Measurements from ENCODE around the gene CEL.

The CEL gene

DNA sequence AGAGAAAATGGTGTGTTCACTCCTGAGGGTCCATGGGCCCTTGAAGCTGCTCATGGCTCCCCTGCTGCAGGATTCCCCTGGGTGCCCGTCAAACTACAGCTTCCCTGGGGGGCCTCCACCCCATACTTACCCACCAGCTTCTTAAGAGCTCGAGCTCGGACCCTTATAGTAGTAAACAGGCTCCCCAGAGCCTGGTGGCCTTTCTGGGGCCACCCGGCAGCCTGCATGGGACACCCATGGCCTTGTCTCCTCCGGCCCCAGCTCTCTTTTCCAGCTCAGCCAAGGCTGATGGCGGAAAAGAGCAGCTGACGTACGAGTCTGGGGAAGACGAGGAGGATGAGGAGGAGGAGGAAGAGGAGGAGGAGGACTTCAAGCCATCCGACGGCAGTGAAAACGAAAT, 4.2 kb upstream of the CEL start:
- H3K56ac ChIP-seq (ENCODE audit: low read length), result no peak overlapping the region
- H3K79me1 ChIP-seq (ENCODE audit: low read length), result no peaks in the 10 kb centered on the region
- H3K27me3 ChIP-seq (ENCODE audit: insufficient read depth, low read length, poor library complexity), result no peaks in the 10 kb centered on the region
- peaks cover 12% of the 10 kb centered on the region for H3K4me1 ChIP-seq (ENCODE audit: control insufficient read depth, low read depth, low read length)
- H2BK15ac ChIP-seq (replicated peaks; ENCODE audit: low read depth), result no peak overlapping the region
- H2BK5ac ChIP-seq (ENCODE audit: low read length), result no peak overlapping the region
- no peaks in the 10 kb centered on the region for H3K79me2 ChIP-seq (ENCODE audit: control insufficient read depth, insufficient read depth, low read length)
- no peak overlapping the region for H3K23ac ChIP-seq (ENCODE audit: low read length)
- H3K27ac ChIP-seq (ENCODE audit: low read depth, low read length), result no peak overlapping the region
- H3K4me3 ChIP-seq (ENCODE audit: low read length), result no peak overlapping the region
- H3K36me3 ChIP-seq (ENCODE audit: control insufficient read depth, insufficient read depth, low read length), result peaks cover 11% of the 10 kb centered on the region
- H2BK120ac ChIP-seq (ENCODE audit: low read depth, low read length), result no peak overlapping the region
- no peak overlapping the region for H3K18ac ChIP-seq (ENCODE audit: low read length)
- no peak overlapping the region for H3K4me2 ChIP-seq (ENCODE audit: low read length)
- H3K9ac ChIP-seq (ENCODE audit: low read length), result no peak overlapping the region
- no peak for DNase-seq
- no peak overlapping the region for H4K8ac ChIP-seq (ENCODE audit: low read depth, low read length)
- no peak overlapping the region for H4K5ac ChIP-seq (ENCODE audit: low read length)
- WGBS (ENCODE audit: extremely low coverage, insufficient coverage, low lambda C conversion rate), result no CpG with 5 or more reads among the region's 12 CpGs
- no peak overlapping the region for H2AK5ac ChIP-seq (ENCODE audit: low read length)
- H3K4ac ChIP-seq (ENCODE audit: low read depth, low read length), result no peak overlapping the region

DNA sequence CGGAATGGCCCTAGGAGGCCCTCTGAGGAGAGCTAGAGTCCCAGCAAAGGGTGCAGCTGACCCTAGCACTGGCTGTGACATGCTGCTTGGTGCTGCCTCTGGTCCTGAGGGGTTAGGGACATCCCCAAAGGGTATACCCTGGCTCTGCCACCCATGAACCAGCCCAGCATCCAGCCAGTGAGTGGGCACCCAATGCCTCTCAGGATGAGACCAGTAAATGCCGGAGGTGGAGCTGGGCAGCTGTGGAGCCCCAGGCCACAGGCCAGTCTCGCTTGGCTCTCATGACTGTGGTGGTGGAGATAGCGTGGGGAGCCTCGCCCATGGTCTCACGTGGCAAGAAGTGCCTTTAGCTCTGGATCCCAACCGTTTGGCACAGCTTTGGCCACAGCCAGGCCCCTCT, 3.7 kb upstream of the CEL start:
- no CpG with 5 or more reads among the region's 7 CpGs for WGBS (ENCODE audit: extremely low coverage, insufficient coverage, low lambda C conversion rate)
- no peak overlapping the region for H3K9ac ChIP-seq (ENCODE audit: low read length)
- H3K27ac ChIP-seq (ENCODE audit: low read depth, low read length), result no peak overlapping the region
- no peak overlapping the region for H3K56ac ChIP-seq (ENCODE audit: low read length)
- peaks cover 12% of the 10 kb centered on the region for H3K4me1 ChIP-seq (ENCODE audit: control insufficient read depth, low read depth, low read length)
- no peaks in the 10 kb centered on the region for H3K27me3 ChIP-seq (ENCODE audit: insufficient read depth, low read length, poor library complexity)
- H4K8ac ChIP-seq (ENCODE audit: low read depth, low read length), result no peak overlapping the region
- no peak for DNase-seq
- H3K4me2 ChIP-seq (ENCODE audit: low read length), result no peak overlapping the region
- no peaks in the 10 kb centered on the region for H3K79me1 ChIP-seq (ENCODE audit: low read length)
- H3K23ac ChIP-seq (ENCODE audit: low read length), result no peak overlapping the region
- H3K4ac ChIP-seq (ENCODE audit: low read depth, low read length), result no peak overlapping the region
- no peak overlapping the region for H2BK5ac ChIP-seq (ENCODE audit: low read length)
- H3K18ac ChIP-seq (ENCODE audit: low read length), result no peak overlapping the region
- H3K4me3 ChIP-seq (ENCODE audit: low read length), result no peak overlapping the region
- H3K36me3 ChIP-seq (ENCODE audit: control insufficient read depth, insufficient read depth, low read length), result peaks cover 11% of the 10 kb centered on the region
- H3K79me2 ChIP-seq (ENCODE audit: control insufficient read depth, insufficient read depth, low read length), result no peaks in the 10 kb centered on the region
- no peak overlapping the region for H4K5ac ChIP-seq (ENCODE audit: low read length)
- no peak overlapping the region for H2BK120ac ChIP-seq (ENCODE audit: low read depth, low read length)
- no peak overlapping the region for H2AK5ac ChIP-seq (ENCODE audit: low read length)
- no peak overlapping the region for H2BK15ac ChIP-seq (replicated peaks; ENCODE audit: low read depth)

DNA sequence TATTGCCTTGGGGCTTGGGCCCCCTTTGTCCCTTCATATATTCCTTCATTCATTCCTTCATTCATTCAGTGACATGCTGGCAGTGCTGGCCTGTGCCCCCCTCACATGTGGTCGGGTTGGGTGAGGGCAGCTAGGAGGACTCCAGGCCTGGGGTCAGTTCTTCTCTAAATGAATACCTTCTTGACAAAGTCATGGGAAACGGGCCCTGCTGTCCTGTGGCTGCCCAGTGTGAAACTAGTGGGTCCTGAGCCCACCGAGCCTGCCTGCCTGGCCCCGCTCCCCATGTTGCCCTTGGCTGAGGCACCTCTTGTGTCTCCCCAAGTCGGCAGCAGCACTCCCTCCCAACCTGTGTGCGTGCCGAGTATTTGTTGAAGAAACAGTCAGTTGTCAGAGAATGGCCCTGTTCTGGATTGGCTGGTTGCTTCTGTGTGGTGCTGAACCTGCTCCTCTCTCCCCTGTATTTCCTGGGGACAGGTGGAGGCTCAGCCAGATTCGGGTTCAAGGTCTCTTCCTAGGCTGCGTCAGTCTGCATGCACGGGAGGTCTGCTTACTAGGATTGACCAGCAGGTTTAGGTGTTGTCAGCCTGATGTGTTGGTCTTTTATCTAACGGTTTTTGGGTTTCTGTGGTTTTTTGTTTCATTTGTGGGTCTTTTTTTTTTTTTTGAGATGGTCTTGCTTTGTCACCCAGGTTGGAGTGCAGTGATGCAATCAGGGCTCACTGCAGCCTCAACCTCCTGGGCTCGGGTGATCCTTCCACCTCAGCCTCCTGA, 3.0 kb upstream of the CEL start:
- Histone ChIP-seq H3K27me3 (ENCODE audit: insufficient read depth, low read length, poor library complexity) (no peaks in the 10 kb centered on the region), H3K36me3 (ENCODE audit: control insufficient read depth, insufficient read depth, low read length) (peaks cover 11% of the 10 kb centered on the region), H2BK120ac (ENCODE audit: low read depth, low read length) (no peak overlapping the region), H3K4ac (ENCODE audit: low read depth, low read length) (no peak overlapping the region), H3K23ac (ENCODE audit: low read length) (no peak overlapping the region), H2BK15ac (replicated peaks; ENCODE audit: low read depth) (no peak overlapping the region), H3K4me1 (ENCODE audit: control insufficient read depth, low read depth, low read length) (peaks cover 12% of the 10 kb centered on the region), H3K18ac (ENCODE audit: low read length) (no peak overlapping the region), H4K8ac (ENCODE audit: low read depth, low read length) (no peak overlapping the region), H3K56ac (ENCODE audit: low read length) (no peak overlapping the region), H3K4me2 (ENCODE audit: low read length) (no peak overlapping the region), H3K27ac (ENCODE audit: low read depth, low read length) (no peak overlapping the region), H3K79me1 (ENCODE audit: low read length) (no peaks in the 10 kb centered on the region), H2BK5ac (ENCODE audit: low read length) (no peak overlapping the region), H3K79me2 (ENCODE audit: control insufficient read depth, insufficient read depth, low read length) (no peaks in the 10 kb centered on the region), H3K4me3 (ENCODE audit: low read length) (no peak overlapping the region), H4K5ac (ENCODE audit: low read length) (no peak overlapping the region), H2AK5ac (ENCODE audit: low read length) (no peak overlapping the region), H3K9ac (ENCODE audit: low read length) (no peak overlapping the region)
- WGBS (ENCODE audit: extremely low coverage, insufficient coverage, low lambda C conversion rate), result no CpG with 5 or more reads among the region's 12 CpGs
- DNase-seq, result no peak

DNA sequence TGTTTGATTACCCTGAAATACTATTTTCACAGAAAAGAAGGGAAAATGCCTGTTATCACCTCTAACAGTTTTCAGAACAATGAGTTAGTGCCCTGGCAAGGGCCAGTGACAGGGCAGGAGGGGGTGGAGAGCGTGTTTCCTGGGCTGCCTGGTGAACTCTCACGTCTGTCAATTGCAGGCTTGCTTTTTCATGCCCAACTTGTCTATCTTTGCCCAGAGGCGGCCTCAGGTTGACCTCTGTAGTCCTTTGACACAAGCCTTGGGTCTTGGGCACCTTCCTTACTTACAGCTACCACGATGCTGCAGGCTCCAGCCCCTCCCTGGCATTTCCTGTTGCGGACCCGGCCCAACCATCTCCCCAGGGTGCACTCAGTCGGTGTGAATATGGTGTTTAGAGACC, 2.2 kb upstream of the CEL start:
- H3K56ac ChIP-seq (ENCODE audit: low read length), result no peak overlapping the region
- H3K4me1 ChIP-seq (ENCODE audit: control insufficient read depth, low read depth, low read length), result peaks cover 12% of the 10 kb centered on the region
- peaks cover 10% of the 10 kb centered on the region for H3K36me3 ChIP-seq (ENCODE audit: control insufficient read depth, insufficient read depth, low read length)
- peak; percentile 44 for DNase-seq
- H2BK120ac ChIP-seq (ENCODE audit: low read depth, low read length), result no peak overlapping the region
- H3K27me3 ChIP-seq (ENCODE audit: insufficient read depth, low read length, poor library complexity), result no peaks in the 10 kb centered on the region
- H2BK5ac ChIP-seq (ENCODE audit: low read length), result no peak overlapping the region
- H2BK15ac ChIP-seq (replicated peaks; ENCODE audit: low read depth), result no peak overlapping the region
- no peak overlapping the region for H3K23ac ChIP-seq (ENCODE audit: low read length)
- no peak overlapping the region for H3K9ac ChIP-seq (ENCODE audit: low read length)
- H3K4me2 ChIP-seq (ENCODE audit: low read length), result no peak overlapping the region
- H3K27ac ChIP-seq (ENCODE audit: low read depth, low read length), result peak overlapping the region; percentile 31
- H3K79me2 ChIP-seq (ENCODE audit: control insufficient read depth, insufficient read depth, low read length), result no peaks in the 10 kb centered on the region
- no CpG with 5 or more reads among the region's 7 CpGs for WGBS (ENCODE audit: extremely low coverage, insufficient coverage, low lambda C conversion rate)
- no peak overlapping the region for H3K4ac ChIP-seq (ENCODE audit: low read depth, low read length)
- peak overlapping the region; percentile 22 for H3K18ac ChIP-seq (ENCODE audit: low read length)
- no peak overlapping the region for H4K5ac ChIP-seq (ENCODE audit: low read length)
- no peak overlapping the region for H4K8ac ChIP-seq (ENCODE audit: low read depth, low read length)
- H3K4me3 ChIP-seq (ENCODE audit: low read length), result no peak overlapping the region
- no peaks in the 10 kb centered on the region for H3K79me1 ChIP-seq (ENCODE audit: low read length)
- H2AK5ac ChIP-seq (ENCODE audit: low read length), result no peak overlapping the region

DNA sequence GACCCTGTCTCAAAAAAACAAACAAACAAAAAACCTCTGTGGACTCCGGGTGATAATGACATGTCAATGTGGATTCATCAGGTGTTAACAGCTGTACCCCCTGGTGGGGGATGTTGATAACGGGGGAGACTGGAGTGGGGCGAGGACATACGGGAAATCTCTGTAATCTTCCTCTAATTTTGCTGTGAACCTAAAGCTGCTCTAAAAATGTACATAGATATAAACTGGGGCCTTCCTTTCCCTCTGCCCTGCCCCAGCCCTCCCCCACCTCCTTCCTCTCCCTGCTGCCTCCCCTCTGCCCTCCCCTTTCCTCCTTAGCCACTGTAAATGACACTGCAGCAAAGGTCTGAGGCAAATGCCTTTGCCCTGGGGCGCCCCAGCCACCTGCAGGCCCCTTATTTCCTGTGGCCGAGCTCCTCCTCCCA, 1.4 kb upstream of the CEL start:
- Histone ChIP-seq H3K79me1 (ENCODE audit: low read length) (no peaks in the 10 kb centered on the region), H3K4me1 (ENCODE audit: control insufficient read depth, low read depth, low read length) (peaks cover 12% of the 10 kb centered on the region), H3K27me3 (ENCODE audit: insufficient read depth, low read length, poor library complexity) (no peaks in the 10 kb centered on the region), H3K9ac (ENCODE audit: low read length) (no peak overlapping the region), H3K18ac (ENCODE audit: low read length) (no peak overlapping the region), H4K8ac (ENCODE audit: low read depth, low read length) (no peak overlapping the region), H3K23ac (ENCODE audit: low read length) (no peak overlapping the region), H3K27ac (ENCODE audit: low read depth, low read length) (peak overlapping the region; percentile 71), H3K4ac (ENCODE audit: low read depth, low read length) (no peak overlapping the region), H3K4me3 (ENCODE audit: low read length) (no peak overlapping the region), H2BK5ac (ENCODE audit: low read length) (no peak overlapping the region), H3K79me2 (ENCODE audit: control insufficient read depth, insufficient read depth, low read length) (no peaks in the 10 kb centered on the region), H3K4me2 (ENCODE audit: low read length) (no peak overlapping the region), H3K36me3 (ENCODE audit: control insufficient read depth, insufficient read depth, low read length) (peaks cover 8% of the 10 kb centered on the region), H2AK5ac (ENCODE audit: low read length) (no peak overlapping the region), H2BK120ac (ENCODE audit: low read depth, low read length) (no peak overlapping the region), H2BK15ac (replicated peaks; ENCODE audit: low read depth) (no peak overlapping the region), H4K5ac (ENCODE audit: low read length) (no peak overlapping the region), H3K56ac (ENCODE audit: low read length) (no peak overlapping the region)
- no CpG with 5 or more reads among the region's 6 CpGs for WGBS (ENCODE audit: extremely low coverage, insufficient coverage, low lambda C conversion rate)
- DNase-seq, result peak; percentile 93
